SKM-1 (cell line): ENCODE data around the gene ACCS.

Experiments used
- DNase-seq: peaks from one replicate; lab custom pipeline; 2025; ENCODE audit not compliant: unreplicated experiment; lab: John Stamatoyannopoulos, UW

The ACCS gene

DNA sequence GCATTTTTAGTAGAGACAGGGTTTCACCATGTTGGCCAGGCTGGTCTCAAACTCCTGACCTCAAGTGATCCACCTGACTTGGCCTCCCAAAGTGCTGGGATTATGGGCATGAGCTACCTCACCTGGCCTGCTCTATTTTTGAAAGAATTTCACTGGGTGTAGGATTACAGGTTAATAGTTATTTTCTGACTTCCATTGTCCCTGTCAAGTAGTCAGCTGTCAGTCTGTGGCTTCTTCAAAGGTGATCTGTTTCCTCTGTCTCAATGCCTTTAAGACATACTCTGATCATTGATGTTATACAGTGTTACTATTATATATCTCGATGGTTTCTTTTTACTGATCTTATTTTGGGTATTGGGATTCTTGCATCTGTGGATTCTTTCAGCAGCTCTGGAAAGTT, 19.3 kb downstream of the ACCS start:
- DNase-seq = no peak

DNA sequence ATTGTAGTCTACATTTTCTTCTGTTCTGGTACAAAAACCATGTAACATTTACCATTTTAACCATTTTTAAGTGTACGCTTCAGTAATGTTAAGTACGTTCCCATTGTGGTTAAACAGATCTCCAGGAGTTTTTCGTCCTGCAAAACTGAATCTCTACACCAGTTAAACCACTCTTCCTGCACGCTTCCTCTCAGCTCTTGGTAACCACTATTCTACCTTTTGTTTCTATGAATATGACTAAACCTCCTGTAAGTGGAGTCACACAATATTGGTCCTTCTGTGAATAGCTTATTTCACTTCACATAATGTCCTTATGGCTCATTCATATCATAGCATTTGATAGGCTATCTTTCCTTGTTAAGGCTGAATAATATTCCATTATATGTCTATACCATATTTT, 22.3 kb downstream of the ACCS start:
- DNase-seq = no peak

DNA sequence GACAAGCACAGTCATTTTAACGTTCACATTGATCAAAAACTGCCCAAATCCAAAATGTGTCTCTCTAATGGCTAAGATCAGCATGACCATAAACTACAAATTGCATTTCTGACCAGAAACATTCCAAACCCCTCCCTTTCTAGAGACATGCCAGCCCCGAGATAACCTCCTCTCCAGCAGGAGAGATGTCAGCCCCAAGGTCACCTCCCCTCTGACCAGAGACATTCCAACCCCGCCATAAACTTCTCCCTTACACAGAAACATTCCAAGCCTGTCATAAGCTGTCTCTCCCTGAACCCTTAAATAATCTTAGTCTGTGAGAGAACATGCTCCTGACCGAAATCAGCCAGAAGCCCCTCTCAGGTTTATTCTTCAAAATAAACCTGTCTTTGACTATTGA, 22.8 kb downstream of the ACCS start:
- no peak for DNase-seq

GRCh38 chr11:44090539-44090938, 24.5 kb downstream of the ACCS start:
- no peak for DNase-seq

DNA sequence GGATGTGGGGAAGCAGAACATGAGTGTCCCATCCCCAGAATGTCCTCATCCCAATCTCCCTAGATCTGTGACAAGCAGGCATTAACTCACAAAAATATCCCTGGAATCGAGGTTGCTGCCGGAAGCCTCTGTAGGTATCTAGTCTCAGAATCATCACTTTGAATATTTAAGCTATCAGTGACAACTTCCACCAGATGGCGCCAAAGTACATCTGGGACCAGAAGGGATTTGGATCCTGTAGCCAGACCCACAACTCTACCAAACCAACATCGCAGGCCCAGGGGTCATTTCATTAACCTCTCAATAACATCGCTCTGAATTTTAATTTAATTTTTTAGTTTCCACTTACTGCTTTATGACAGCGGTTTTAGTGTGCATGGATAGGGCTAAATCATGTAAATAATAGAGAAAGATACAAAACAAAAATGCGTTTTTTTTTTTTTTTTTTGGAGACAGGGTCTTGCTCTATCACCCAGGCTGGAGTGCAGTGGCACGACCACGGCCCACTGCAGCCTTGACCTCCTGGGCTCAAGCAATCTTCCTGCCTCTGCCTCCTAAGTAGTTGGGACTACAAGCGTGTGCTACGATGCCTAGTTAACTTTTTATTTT, 28.3 kb downstream of the ACCS start:
- peak; percentile 57 for DNase-seq

DNA sequence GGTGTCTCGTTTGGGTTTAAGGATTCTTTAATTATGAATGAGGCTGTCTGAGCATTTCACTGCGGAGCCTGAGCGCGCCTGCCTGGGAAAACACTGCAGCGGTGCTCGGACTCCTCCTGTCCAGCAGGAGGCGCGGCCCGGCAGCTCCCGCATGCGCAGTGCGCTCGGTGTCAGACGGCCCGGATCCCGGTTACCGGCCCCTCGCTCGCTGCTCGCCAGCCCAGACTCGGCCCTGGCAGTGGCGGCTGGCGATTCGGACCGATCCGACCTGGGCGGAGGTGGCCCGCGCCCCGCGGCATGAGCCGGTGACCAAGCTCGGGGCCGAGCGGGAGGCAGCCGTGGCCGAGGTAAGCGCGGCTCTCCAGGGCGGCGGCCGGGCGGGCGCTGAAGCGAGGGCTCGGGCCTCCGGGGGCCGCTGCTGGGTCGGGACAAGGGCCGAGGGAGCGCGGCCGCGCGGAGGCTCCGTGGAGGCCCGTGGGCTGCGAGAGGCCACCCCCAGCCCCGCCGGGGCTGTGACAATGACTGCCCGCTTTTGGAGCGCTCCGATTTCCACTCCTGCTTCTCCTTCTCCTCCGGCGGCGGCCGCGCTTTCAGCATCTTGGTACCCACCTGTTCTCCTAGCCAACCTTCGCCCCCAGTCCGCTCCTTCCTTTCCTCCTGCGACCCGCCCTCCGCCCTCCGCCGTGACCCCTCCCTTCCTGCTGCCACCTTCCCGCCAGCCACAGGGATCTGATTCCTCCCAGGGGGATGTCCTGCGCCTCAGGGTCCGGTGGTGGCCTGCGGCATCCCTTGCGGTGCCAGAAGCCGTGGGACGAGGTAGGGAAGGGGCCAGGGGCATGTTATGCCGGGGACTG, 29.7 kb downstream of the ACCS start, which contains the start of gene EXT2:
Gene EXT2, plus strand, starts transcription at position 173 of the 854 bp plus-strand sequence. CDS start 12,035 bp downstream, outside the sequence.
- DNase-seq = peak; percentile 63

DNA sequence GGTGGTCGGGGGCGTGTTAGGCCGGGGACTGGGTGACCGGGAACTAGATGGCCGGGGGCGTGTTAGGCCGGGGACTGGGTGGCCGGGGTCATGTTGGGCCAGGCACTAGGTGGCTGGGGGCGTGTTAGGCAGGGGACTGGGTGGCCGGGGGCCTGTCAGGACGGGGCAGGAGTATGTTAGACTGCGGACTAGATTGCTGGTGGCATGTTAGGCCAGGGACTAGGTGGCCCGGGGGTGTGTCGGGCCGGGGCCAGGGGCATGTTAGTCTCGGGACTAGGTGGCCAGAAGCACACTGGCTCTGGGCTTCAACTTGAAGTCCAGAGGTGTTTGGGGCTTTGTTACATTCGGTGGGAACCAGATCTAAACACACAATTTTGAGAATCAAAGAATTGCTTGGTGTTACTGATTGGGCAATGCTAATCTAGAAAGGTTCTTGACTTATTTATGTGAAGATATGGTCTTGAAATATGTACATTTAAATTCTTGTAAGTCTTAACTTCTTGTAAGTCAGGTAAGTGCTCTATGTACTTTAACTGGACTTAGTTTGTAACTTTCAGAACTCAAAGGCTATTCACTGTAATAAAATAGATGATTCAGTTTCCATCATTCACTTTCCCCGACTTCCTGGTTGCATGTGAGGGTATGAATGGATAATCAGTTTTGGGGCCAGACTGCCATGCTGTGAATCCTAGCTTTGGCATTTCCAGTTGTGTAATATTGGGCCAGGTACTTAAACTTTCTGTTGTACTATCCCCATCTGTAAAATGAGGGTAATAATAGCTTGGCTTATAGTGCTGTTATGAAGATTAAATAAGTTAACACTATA, 30.5 kb downstream of the ACCS start:
- no peak for DNase-seq

DNA sequence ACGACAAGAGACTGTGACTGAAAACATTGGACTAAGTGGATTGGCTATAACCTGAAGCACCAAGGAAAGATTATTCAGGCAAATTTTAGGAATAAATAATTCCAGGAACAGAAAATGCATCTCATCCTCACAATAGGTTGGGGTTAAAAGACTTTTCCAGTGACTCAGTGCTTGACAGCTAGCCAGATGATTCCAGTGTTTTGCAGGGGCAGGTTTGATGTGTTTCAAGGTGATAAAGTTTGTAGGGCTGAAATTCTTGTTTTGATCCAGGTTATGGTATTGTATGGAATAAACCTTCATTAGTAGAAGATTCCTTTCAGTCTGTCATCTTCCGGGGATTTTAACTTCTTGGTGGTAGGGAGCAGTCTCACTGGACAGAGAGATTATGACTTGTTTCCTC, 31.8 kb downstream of the ACCS start:
- DNase-seq = no peak

GRCh38 chr11:44101098-44101497, 35.0 kb downstream of the ACCS start:
- no peak for DNase-seq

GRCh38 chr11:44104481-44105294, 38.6 kb downstream of the ACCS start:
- no peak for DNase-seq

DNA sequence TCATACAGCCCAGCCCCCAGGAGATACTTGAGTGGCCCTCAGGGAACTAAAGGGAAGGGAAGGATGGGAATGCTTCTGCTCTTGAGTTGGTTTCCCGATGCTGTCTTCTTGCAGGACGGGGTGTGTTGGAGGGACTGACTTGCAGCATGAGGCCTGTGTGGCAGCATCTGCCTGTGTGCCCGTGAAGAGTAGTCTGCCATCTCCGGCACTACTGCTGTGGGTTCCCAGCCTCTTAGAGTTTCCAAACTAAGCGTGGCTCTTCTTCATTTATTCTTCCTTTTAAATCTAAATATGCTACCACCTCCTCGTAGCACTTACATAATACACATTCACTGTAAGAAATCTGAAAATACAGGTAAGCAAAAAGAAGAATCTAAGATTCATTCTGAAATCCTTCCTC, 42.2 kb downstream of the ACCS start:
- DNase-seq = no peak

DNA sequence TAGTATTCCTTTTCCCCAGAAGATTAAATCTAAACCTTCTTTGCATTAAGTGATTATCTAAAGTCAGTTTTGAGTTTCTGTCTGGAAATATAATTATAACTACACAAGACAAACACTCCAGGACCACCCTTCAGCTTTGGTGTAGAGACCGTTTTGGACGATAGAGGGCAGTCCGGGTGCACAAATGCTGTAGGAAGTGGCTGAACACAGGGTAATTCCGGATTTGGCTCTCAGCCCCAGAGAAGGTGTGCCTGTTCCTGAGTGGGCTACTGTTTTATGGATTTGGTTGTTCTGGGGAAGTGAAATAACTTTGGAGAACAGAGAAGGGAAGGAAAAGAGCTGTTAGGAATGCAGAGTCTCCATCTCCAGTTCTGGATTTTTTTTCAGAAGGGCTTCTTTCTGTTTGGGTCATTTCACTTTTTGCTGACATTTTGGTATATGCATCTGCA, 44.2 kb downstream of the ACCS start:
- DNase-seq = peak; percentile 41

GRCh38 chr11:44112091-44112821, 46.2 kb downstream of the ACCS start:
- DNase-seq = no peak

DNA sequence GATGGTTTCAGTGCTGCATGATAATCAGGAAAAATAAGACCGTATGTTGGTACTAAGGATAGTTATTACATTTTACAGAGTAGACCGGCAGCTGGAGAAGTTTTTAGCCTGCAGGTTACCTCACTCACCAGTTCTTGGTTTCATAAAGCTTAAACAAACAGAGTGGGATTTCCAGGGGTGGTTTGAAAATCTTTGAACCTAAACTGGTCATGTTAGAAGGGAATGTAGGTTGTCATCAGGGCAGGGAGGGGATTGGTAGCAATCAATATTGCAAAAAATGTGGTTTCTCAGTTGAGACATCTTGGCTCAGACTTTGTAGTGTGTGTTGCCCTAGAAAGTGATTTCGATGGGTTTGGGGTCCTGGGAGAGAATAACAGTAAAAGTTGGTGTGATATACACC, 46.9 kb downstream of the ACCS start:
- DNase-seq = no peak

DNA sequence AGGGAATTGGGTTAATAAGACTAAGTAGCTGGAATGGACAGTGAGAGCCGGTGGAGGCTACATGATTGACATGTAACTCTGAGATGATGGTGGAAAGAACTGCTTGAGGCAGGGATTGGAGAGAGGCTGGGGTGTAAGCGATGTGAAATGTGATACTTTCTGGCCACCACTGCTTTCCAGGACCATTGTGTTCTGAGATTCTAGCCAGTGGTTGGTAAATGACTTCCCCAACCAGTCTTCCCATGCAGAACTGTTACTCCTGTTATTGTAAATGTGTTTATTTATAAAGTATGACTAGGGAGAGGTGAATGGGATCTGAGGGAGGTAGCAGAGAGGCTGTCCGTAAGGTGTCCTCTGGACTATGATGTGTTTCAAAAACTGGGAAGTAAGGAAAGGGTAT, 47.5 kb downstream of the ACCS start:
- DNase-seq = no peak

- no peak for DNase-seq
Observed at GRCh38 chr11:44116234-44116830, 50.3 kb downstream of the ACCS start.

- DNase-seq = no peak
Observed at GRCh38 chr11:44120169-44120568, 54.1 kb downstream of the ACCS start.

DNA sequence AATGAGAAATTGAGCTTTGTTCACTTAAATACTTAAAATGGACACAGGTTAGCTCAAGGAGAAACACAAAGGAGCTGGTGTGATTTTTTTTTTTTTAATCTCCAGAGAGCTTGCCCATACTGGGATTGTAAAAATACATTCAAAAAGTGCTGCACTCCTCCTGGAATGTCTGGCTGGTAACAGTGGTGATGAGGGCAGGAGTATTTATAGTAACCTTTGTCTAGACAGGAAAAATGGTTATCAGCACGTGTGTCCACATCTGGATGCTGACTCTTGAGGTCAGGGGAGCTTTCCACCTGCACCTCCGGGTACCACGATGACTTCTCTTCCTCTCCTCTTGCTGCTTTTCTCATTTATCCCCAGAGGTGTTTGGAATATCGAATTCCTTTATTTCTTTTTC, 59.5 kb downstream of the ACCS start:
- DNase-seq = no peak

DNA sequence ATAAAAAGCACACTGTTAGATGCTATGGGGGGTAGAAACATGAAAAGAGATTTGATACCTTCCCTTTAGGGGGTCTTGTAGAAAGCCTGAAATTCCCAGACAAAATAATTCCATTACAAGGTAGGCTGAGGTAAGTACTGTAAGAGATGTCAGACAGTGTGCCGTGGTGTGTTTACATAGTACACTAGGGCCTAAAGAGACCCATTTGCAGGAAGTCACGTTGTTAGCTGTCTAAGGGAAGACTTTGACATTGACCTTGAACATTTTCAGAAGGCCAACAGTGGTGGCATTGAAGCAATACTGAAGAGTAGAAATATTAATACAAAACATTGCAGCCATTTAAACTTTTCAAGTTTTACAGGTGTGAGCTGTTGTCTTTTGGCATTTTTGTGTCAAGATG, 60.2 kb downstream of the ACCS start:
- DNase-seq = no peak

DNA sequence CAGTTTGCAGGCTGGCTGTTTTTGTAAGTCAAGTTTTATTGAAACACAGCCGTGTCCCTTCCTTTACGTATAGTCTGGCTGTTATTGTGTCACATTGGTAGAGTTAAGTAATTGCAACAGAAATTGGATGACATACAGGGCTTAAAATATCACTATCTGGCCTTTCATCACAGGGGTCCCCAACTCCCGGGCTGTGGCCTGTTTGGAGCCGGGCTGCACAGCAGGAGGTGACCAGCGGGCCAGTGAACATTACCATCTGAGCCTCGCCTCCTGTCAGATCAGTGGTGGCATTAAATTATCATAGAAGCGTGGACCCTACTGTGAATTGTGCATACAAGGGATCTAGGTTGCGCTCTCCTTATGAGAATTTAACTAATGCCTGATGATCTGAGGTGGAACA, 61.1 kb downstream of the ACCS start:
- DNase-seq = no peak
